Mesenchymal stem cell (in vitro differentiated cells and primary cell): ENCODE results near the gene CD177. TPM values are rescaled to one million over a fixed set of nuclear protein-coding genes. Genes with fewer than 3 reads are reported as not detected.

ENCODE experiments used
- DNase-seq: peaks from one replicate; pipeline ENCODE4 v3.0.0-alpha.2; 2013
- H2AFZ ChIP-seq: one replicate; pipeline ENCODE4 v1.6.1; 2013; ENCODE audit warnings: low read depth, mild to moderate bottlenecking, control low read depth, inconsistent platforms, low read length, moderate library complexity
- H2AK5ac ChIP-seq: 2 replicates; pipeline ENCODE4 v1.6.1; 2013; ENCODE audit warnings: low read length, moderate library complexity, mild to moderate bottlenecking, inconsistent platforms; ENCODE audit not compliant: severe bottlenecking
- H2BK120ac ChIP-seq: one replicate; pipeline ENCODE4 v1.6.1; 2013; ENCODE audit warnings: low read depth, mild to moderate bottlenecking, inconsistent platforms, low read length, moderate library complexity
- H2BK12ac ChIP-seq, 2 experiments: one replicate each; pipeline ENCODE4 v1.6.1; 2013; ENCODE audit warnings: inconsistent platforms in 2 of 2, low read length in 2 of 2, mild to moderate bottlenecking in 2 of 2, moderate library complexity in 2 of 2, control low read depth in 1 of 2
- H2BK15ac ChIP-seq: one replicate; pipeline ENCODE4 v1.6.1; 2013; ENCODE audit warnings: mild to moderate bottlenecking, low read depth, inconsistent platforms; ENCODE audit not compliant: poor library complexity, severe bottlenecking
- H2BK5ac ChIP-seq: 2 replicates; pipeline ENCODE4 v1.6.1; 2013; ENCODE audit warnings: low read depth, mild to moderate bottlenecking, low read length, control low read depth, inconsistent platforms; ENCODE audit not compliant: poor library complexity, severe bottlenecking
- H3K14ac ChIP-seq, 2 experiments: one replicate each; pipeline ENCODE4 v1.6.1; 2013; ENCODE audit warnings: inconsistent platforms in 2 of 2, low read length in 2 of 2, control low read depth in 1 of 2, mild to moderate bottlenecking in 1 of 2, moderate library complexity in 1 of 2
- H3K18ac ChIP-seq, 2 experiments: one replicate each; pipeline ENCODE4 v1.6.1; 2013; ENCODE audit warnings: inconsistent platforms in 2 of 2, low read length in 2 of 2, control low read depth in 1 of 2, low read depth in 1 of 2, mild to moderate bottlenecking in 1 of 2
- H3K23ac ChIP-seq, 2 experiments: one replicate each; pipeline ENCODE4 v1.6.1; 2013; ENCODE audit warnings: inconsistent platforms in 2 of 2, low read length in 2 of 2, mild to moderate bottlenecking in 2 of 2, moderate library complexity in 2 of 2, control low read depth in 1 of 2
- H3K27ac ChIP-seq: 2 replicates; pipeline ENCODE4 v1.5.1; 2013; ENCODE audit warnings: mild to moderate bottlenecking, moderate library complexity, low read length, control low read depth, inconsistent platforms; ENCODE audit not compliant: poor library complexity, severe bottlenecking
- H3K27me3 ChIP-seq, 2 experiments: 2 replicates each; pipeline versions ENCODE4 v1.6.1 to v1.7.0; 2013; ENCODE audit warnings: low read length in 2 of 2, mild to moderate bottlenecking in 2 of 2, moderate library complexity in 2 of 2, control low read depth in 1 of 2, inconsistent platforms in 1 of 2; ENCODE audit not compliant: control insufficient read depth in 1 of 2, insufficient read depth in 1 of 2
- H3K36me3 ChIP-seq, 2 experiments: 2 replicates each; pipeline versions ENCODE4 v1.6.1 to v1.7.0; 2013; ENCODE audit warnings: low read length in 2 of 2, control low read depth in 1 of 2, inconsistent platforms in 1 of 2, low read depth in 1 of 2, mild to moderate bottlenecking in 1 of 2; ENCODE audit not compliant: insufficient read depth in 2 of 2, control insufficient read depth in 1 of 2
- H3K4ac ChIP-seq, 2 experiments: one replicate each; pipeline ENCODE4 v1.6.1; 2013; ENCODE audit warnings: inconsistent platforms in 2 of 2, low read length in 2 of 2, mild to moderate bottlenecking in 2 of 2, moderate library complexity in 2 of 2, control low read depth in 1 of 2, low read depth in 1 of 2
- H3K4me1 ChIP-seq: 2 replicates; pipeline ENCODE4 v1.6.1; 2013; ENCODE audit warnings: low read depth, low read length, control low read depth; ENCODE audit not compliant: control insufficient read depth, insufficient read depth
- H3K4me2 ChIP-seq: 2 replicates; pipeline ENCODE4 v1.6.1; 2013; ENCODE audit warnings: low read length, mild to moderate bottlenecking, inconsistent platforms; ENCODE audit not compliant: poor library complexity, severe bottlenecking
- H3K4me3 ChIP-seq, 2 experiments: 2 replicates each; pipeline versions ENCODE4 v1.5.1 to v1.7.0; 2013; ENCODE audit warnings: low read length in 2 of 2, mild to moderate bottlenecking in 2 of 2, control low read depth in 1 of 2, low read depth in 1 of 2; ENCODE audit not compliant: insufficient read depth in 1 of 2
- H3K79me1 ChIP-seq: replicated peaks from 2 replicates; pipeline ENCODE4 v1.6.1; 2013; ENCODE audit warnings: mild to moderate bottlenecking, control low read depth, low read length, inconsistent platforms; ENCODE audit not compliant: poor library complexity, severe bottlenecking
- H3K9ac ChIP-seq: 2 replicates; pipeline ENCODE4 v1.7.0; 2013; ENCODE audit warnings: mild to moderate bottlenecking, low read length, moderate library complexity
- H3K9me3 ChIP-seq: 2 replicates; pipeline ENCODE4 v1.7.0; 2013; ENCODE audit warnings: mild to moderate bottlenecking, low read length; ENCODE audit not compliant: control insufficient read depth
- H4K8ac ChIP-seq: one replicate; pipeline ENCODE4 v1.6.1; 2013; ENCODE audit warnings: inconsistent platforms, mild to moderate bottlenecking, low read length, moderate library complexity
- H4K91ac ChIP-seq: one replicate; pipeline ENCODE4 v1.6.1; 2013; ENCODE audit warnings: mild to moderate bottlenecking, low read length, inconsistent platforms
- WGBS: methylation state at CpG from one replicate; pipeline ENCODE4 v1.1.7; 2013; ENCODE audit warnings: mixed read lengths; 5-methylcytosine and 5-hydroxymethylcytosine counted together
- polyA plus RNA-seq, 2 experiments: library from polyadenylated mRNA; stranded (reverse); fragments of 200-250 nt; gene quantifications; one replicate each; pipeline ENCODE4 v1.2.3, GENCODE V29; 2013

CD177 gene
- not detected for polyA plus RNA-seq (2013, experiment 1 of 2)
- not detected for polyA plus RNA-seq (2013, experiment 2 of 2)

DNA sequence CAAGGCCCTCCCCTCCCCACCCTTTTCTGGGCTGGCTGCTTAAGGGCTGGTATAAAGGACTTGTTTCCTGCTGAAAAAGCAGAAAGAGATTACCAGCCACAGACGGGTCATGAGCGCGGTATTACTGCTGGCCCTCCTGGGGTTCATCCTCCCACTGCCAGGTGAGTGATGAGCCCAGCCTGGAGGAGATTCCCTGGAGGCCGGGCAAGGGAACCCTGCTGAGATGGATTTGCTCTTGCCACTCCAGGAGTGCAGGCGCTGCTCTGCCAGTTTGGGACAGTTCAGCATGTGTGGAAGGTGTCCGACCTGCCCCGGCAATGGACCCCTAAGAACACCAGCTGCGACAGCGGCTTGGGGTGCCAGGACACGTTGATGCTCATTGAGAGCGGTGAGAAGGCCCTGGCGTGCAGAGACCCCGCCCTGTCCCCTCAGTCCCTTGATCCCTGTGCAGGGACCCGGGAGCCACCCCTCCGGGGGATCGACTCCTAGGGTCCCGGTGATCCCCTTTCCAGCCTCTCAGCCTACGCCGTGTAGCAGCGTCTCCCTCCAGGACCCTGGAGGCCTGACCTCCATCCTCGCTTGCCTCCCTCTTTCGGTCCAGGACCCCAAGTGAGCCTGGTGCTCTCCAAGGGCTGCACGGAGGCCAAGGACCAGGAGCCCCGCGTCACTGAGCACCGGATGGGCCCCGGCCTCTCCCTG is at the start of gene CD177:
Gene CD177 (plus strand): TSS at position 81 of the 699 bp plus-strand sequence. CDS start 29 bp downstream, at position 110.
- Histone ChIP-seq H3K9ac (no peak within 1 kb of the TSS), H3K9me3 (no peaks in the 10 kb centered on the region), H3K27me3 (peaks cover 11 to 27% of the 10 kb centered on the region in 2 experiments), H3K79me1 (no peaks in the 10 kb centered on the region), H3K27ac (no peak within 1 kb of the TSS), H3K36me3 (no peaks in the 10 kb centered on the region), H3K14ac (no peak within 1 kb of the TSS), H2AK5ac (no peak within 1 kb of the TSS), H2BK120ac (no peak within 1 kb of the TSS), H2BK12ac (no peak within 1 kb of the TSS), H2AFZ (no peak within 1 kb of the TSS), H4K91ac (no peak within 1 kb of the TSS), H2BK5ac (no peak within 1 kb of the TSS), H3K4me1 (no peaks in the 10 kb centered on the region), H3K23ac (no peak within 1 kb of the TSS), H3K4ac (no peak within 1 kb of the TSS), H3K4me3 (no peak within 1 kb of the TSS), H3K4me2 (no peak within 1 kb of the TSS), H2BK15ac (no peak within 1 kb of the TSS), H4K8ac (no peak within 1 kb of the TSS), H3K18ac (no peak within 1 kb of the TSS)
- 31% methylated on average over 23 of the region's 27 CpGs for WGBS
- no peak for DNase-seq

GRCh38 chr19:43305642-43306041 is 47.8 kb upstream of the CD177 start:
- Histone ChIP-seq H3K14ac (no peak overlapping the region), H3K4me2 (no peak overlapping the region), H2BK120ac (no peak overlapping the region), H3K36me3 (no peaks in the 10 kb centered on the region), H3K27me3 (peaks cover 0 to 32% of the 10 kb centered on the region in 2 experiments), H3K9me3 (peaks cover 16% of the 10 kb centered on the region), H3K4ac (no peak overlapping the region), H2BK15ac (no peak overlapping the region), H2BK12ac (no peak overlapping the region), H3K4me1 (no peaks in the 10 kb centered on the region), H2AK5ac (no peak overlapping the region), H2AFZ (no peak overlapping the region), H3K4me3 (no peak overlapping the region), H3K27ac (no peak overlapping the region), H3K18ac (no peak overlapping the region), H3K9ac (no peak overlapping the region), H2BK5ac (no peak overlapping the region), H3K23ac (no peak overlapping the region), H4K8ac (no peak overlapping the region), H3K79me1 (no peaks in the 10 kb centered on the region), H4K91ac (no peak overlapping the region)
- no peak for DNase-seq
- WGBS: 34% methylated on average over 4 of the region's 5 CpGs

- H4K91ac ChIP-seq: no peak overlapping the region
- peaks cover 16% of the 10 kb centered on the region for H3K9me3 ChIP-seq
- no peak overlapping the region for H2AK5ac ChIP-seq
- H3K4ac ChIP-seq: no peak overlapping the region
- no peak overlapping the region for H2BK12ac ChIP-seq
- DNase-seq: no peak
- H3K27me3 ChIP-seq: peaks cover 0 to 32% of the 10 kb centered on the region in 2 experiments
- no peak overlapping the region for H3K9ac ChIP-seq
- no peak overlapping the region for H3K4me3 ChIP-seq
- no peak overlapping the region for H2BK15ac ChIP-seq
- H2AFZ ChIP-seq: no peak overlapping the region
- no peak overlapping the region for H3K4me2 ChIP-seq
- H3K79me1 ChIP-seq: no peaks in the 10 kb centered on the region
- no peaks in the 10 kb centered on the region for H3K36me3 ChIP-seq
- no peak overlapping the region for H3K18ac ChIP-seq
- H3K23ac ChIP-seq: no peak overlapping the region
- no peaks in the 10 kb centered on the region for H3K4me1 ChIP-seq
- 71% methylated on average over 1 of the region's 1 CpG for WGBS
- H3K27ac ChIP-seq: no peak overlapping the region
- H4K8ac ChIP-seq: no peak overlapping the region
- no peak overlapping the region for H2BK120ac ChIP-seq
- H3K14ac ChIP-seq: no peak overlapping the region
- H2BK5ac ChIP-seq: no peak overlapping the region
These were observed 47.4 kb upstream of the CD177 start for GRCh38 chr19:43306097-43306496.

- H3K9me3 ChIP-seq: peaks cover 13% of the 10 kb centered on the region
- H3K27me3 ChIP-seq: peaks cover 0 to 32% of the 10 kb centered on the region in 2 experiments
- H2BK12ac ChIP-seq: no peak overlapping the region
- H4K91ac ChIP-seq: no peak overlapping the region
- no peak overlapping the region for H4K8ac ChIP-seq
- no peak overlapping the region for H3K23ac ChIP-seq
- H2BK5ac ChIP-seq: no peak overlapping the region
- no peaks in the 10 kb centered on the region for H3K79me1 ChIP-seq
- no peaks in the 10 kb centered on the region for H3K4me1 ChIP-seq
- no peak overlapping the region for H3K9ac ChIP-seq
- WGBS: 41% methylated on average over 4 of the region's 5 CpGs
- H3K4ac ChIP-seq: no peak overlapping the region
- H2BK120ac ChIP-seq: no peak overlapping the region
- no peak for DNase-seq
- no peaks in the 10 kb centered on the region for H3K36me3 ChIP-seq
- H3K4me3 ChIP-seq: no peak overlapping the region
- no peak overlapping the region for H3K18ac ChIP-seq
- H2AFZ ChIP-seq: no peak overlapping the region
- H2AK5ac ChIP-seq: no peak overlapping the region
- H3K27ac ChIP-seq: no peak overlapping the region
- no peak overlapping the region for H3K14ac ChIP-seq
- no peak overlapping the region for H2BK15ac ChIP-seq
- H3K4me2 ChIP-seq: no peak overlapping the region
These were observed 45.2 kb upstream of the CD177 start for GRCh38 chr19:43308244-43308815.
